IPS DF 4.7 (cell line): Measurements from ENCODE around the gene SCN2B.

Source experiments
- DNase-seq: peaks from one replicate; pipeline ENCODE4 v3.0.0-alpha.2; 2013; ENCODE audit warnings: low spot score; ENCODE audit errors: extremely low read depth

Gene SCN2B

GRCh38 chr11:118154641-118155040 lies 21.8 kb downstream of the SCN2B start:
- no peak for DNase-seq

GRCh38 chr11:118153976-118154375 lies 22.5 kb downstream of the SCN2B start:
- no peak for DNase-seq

GRCh38 chr11:118153516-118153915 lies 22.9 kb downstream of the SCN2B start:
- DNase-seq: no peak

GRCh38 chr11:118152552-118153471 lies 23.6 kb downstream of the SCN2B start, which contains the start of gene SCN4B:
Gene SCN4B (minus strand): TSS chr11:118152823. CDS start chr11:118152673, 150 bp downstream.
- DNase-seq: no peak

- no peak for DNase-seq
Observed at GRCh38 chr11:118152020-118152551, 24.4 kb downstream of the SCN2B start.

- DNase-seq: no peak
Observed at GRCh38 chr11:118151431-118151830, 25.0 kb downstream of the SCN2B start.

- no peak for DNase-seq
Observed at GRCh38 chr11:118149493-118149892, 26.9 kb downstream of the SCN2B start.

- DNase-seq: no peak
Observed at GRCh38 chr11:118148856-118149255, 27.6 kb downstream of the SCN2B start.

- no peak for DNase-seq
Observed at GRCh38 chr11:118148240-118148639, 28.2 kb downstream of the SCN2B start.

GRCh38 chr11:118147502-118147901 lies 28.9 kb downstream of the SCN2B start:
- no peak for DNase-seq

GRCh38 chr11:118146554-118146953 lies 29.9 kb downstream of the SCN2B start:
- DNase-seq: no peak

- no peak for DNase-seq
Observed at GRCh38 chr11:118145285-118146227, 30.9 kb downstream of the SCN2B start.

- DNase-seq: no peak
Observed at GRCh38 chr11:118144301-118145268, 31.9 kb downstream of the SCN2B start.

GRCh38 chr11:118143661-118144185 lies 32.7 kb downstream of the SCN2B start:
- no peak for DNase-seq

- no peak for DNase-seq
Observed at GRCh38 chr11:118142809-118143208, 33.6 kb downstream of the SCN2B start.

- no peak for DNase-seq
Observed at GRCh38 chr11:118142081-118142480, 34.4 kb downstream of the SCN2B start.

- no peak for DNase-seq
Observed at GRCh38 chr11:118139578-118139977, 36.9 kb downstream of the SCN2B start.

GRCh38 chr11:118138839-118139420 lies 37.5 kb downstream of the SCN2B start:
- DNase-seq: no peak

- DNase-seq: no peak
Observed at GRCh38 chr11:118136801-118137200, 39.6 kb downstream of the SCN2B start.

- DNase-seq: no peak
Observed at GRCh38 chr11:118136341-118136740, 40.1 kb downstream of the SCN2B start.
